ENCODE measurements around the gene YBEY.
"Not testable (repeated sequence)": the region's sequence is repeated elsewhere in the genome, so short reads cannot be mapped to it uniquely, and the experiment has no call there.

Gene YBEY

GRCh38 chr21:46299167-46299566 lies 13.0 kb downstream of the YBEY start:
- in situ Hi-C loops (cut with MboI; ENCODE audit: low sequenced_read_pairs), result no loop called here

GRCh38 chr21:46301759-46302158 lies 15.6 kb downstream of the YBEY start:
- in situ Hi-C loops (cut with MboI; ENCODE audit: low sequenced_read_pairs), result no loop called here

- in situ Hi-C loops (cut with MboI; ENCODE audit: low sequenced_read_pairs), result no loop called here
These were observed 18.3 kb downstream of the YBEY start for GRCh38 chr21:46304437-46304836.

GRCh38 chr21:46304955-46305354 lies 18.8 kb downstream of the YBEY start:
- in situ Hi-C loops (cut with MboI; ENCODE audit: low sequenced_read_pairs), result no loop called here

- in situ Hi-C loops (cut with MboI; ENCODE audit: low sequenced_read_pairs), result no loop called here
These were observed 21.5 kb downstream of the YBEY start for GRCh38 chr21:46307625-46308024.

- in situ Hi-C loops (cut with MboI; ENCODE audit: low sequenced_read_pairs), result no loop called here
These were observed 22.3 kb downstream of the YBEY start for GRCh38 chr21:46308431-46308830.

GRCh38 chr21:46310260-46310659 lies 24.1 kb downstream of the YBEY start:
- in situ Hi-C loops (cut with MboI; ENCODE audit: low sequenced_read_pairs), result not testable (repeated sequence)

- in situ Hi-C loops (cut with MboI; ENCODE audit: low sequenced_read_pairs), result no loop called here
These were observed 25.4 kb downstream of the YBEY start for GRCh38 chr21:46311568-46311967.

GRCh38 chr21:46312949-46313348 lies 26.8 kb downstream of the YBEY start:
- in situ Hi-C loops (cut with MboI; ENCODE audit: low sequenced_read_pairs), result no loop called here

GRCh38 chr21:46314441-46315020 lies 28.4 kb downstream of the YBEY start:
- in situ Hi-C loops (cut with MboI; ENCODE audit: low sequenced_read_pairs), result no loop called here

- in situ Hi-C loops (cut with MboI; ENCODE audit: low sequenced_read_pairs), result no loop called here
These were observed 30.7 kb downstream of the YBEY start for GRCh38 chr21:46316708-46317324.

GRCh38 chr21:46317710-46318463 lies 31.7 kb downstream of the YBEY start:
- in situ Hi-C loops (cut with MboI; ENCODE audit: low sequenced_read_pairs), result no loop called here

- in situ Hi-C loops (cut with MboI; ENCODE audit: low sequenced_read_pairs), result no loop called here
These were observed 32.3 kb downstream of the YBEY start for GRCh38 chr21:46318464-46318845.

GRCh38 chr21:46319186-46319585 lies 33.0 kb downstream of the YBEY start:
- in situ Hi-C loops (cut with MboI; ENCODE audit: low sequenced_read_pairs), result no loop called here

GRCh38 chr21:46320331-46320801 lies 34.2 kb downstream of the YBEY start:
- in situ Hi-C loops (cut with MboI; ENCODE audit: low sequenced_read_pairs), result no loop called here

- in situ Hi-C loops (cut with MboI; ENCODE audit: low sequenced_read_pairs), result no loop called here
These were observed 36.4 kb downstream of the YBEY start for GRCh38 chr21:46322351-46323226.

GRCh38 chr21:46323227-46323709 lies 37.1 kb downstream of the YBEY start:
- in situ Hi-C loops (cut with MboI; ENCODE audit: low sequenced_read_pairs), result no loop called here

GRCh38 chr21:46323710-46324389 lies 37.7 kb downstream of the YBEY start, which contains the start of the genes C21orf58 and PCNT:
Gene C21orf58, minus strand, starts transcription at chr21:46323870. Its CDS starts 1,132 bp downstream, at chr21:46322738.
Gene PCNT, plus strand, starts transcription at chr21:46324156. Its CDS starts 73 bp downstream, at chr21:46324229.
- in situ Hi-C loops (cut with MboI; ENCODE audit: low sequenced_read_pairs), result no loop called here

GRCh38 chr21:46324390-46325072 lies 38.4 kb downstream of the YBEY start:
- in situ Hi-C loops (cut with MboI; ENCODE audit: low sequenced_read_pairs), result no loop called here

Measured in HL-60/S4 (cell line).